GM12891 (cell line): ENCODE results near the gene KRTAP3-1.

ENCODE experiments used
- PAX5 ChIP-seq: IDR thresholded peaks from 2 replicates; pipeline ENCODE4 v1.6.1; 2011; ENCODE audit warnings: low read length, moderate library complexity, mild to moderate bottlenecking; ENCODE audit not compliant: insufficient read depth, severe bottlenecking
- POLR2A ChIP-seq: IDR thresholded peaks from 2 replicates; pipeline ENCODE4 v1.6.1; 2011; ENCODE audit warnings: low read depth, low read length, control low read depth
- POLR2AphosphoS5 ChIP-seq: IDR thresholded peaks from 2 replicates; pipeline ENCODE4 v1.6.1; 2011; ENCODE audit warnings: low read depth, low read length, control low read depth
- POU2F2 ChIP-seq: IDR thresholded peaks from 2 replicates; pipeline ENCODE4 v1.6.1; 2011; ENCODE audit warnings: low read depth, mild to moderate bottlenecking, control low read depth, low read length, moderate library complexity
- SPI1 ChIP-seq: IDR thresholded peaks from 2 replicates; pipeline ENCODE4 v1.6.1; 2011; ENCODE audit warnings: low read depth, low read length, control low read depth
- TAF1 ChIP-seq: IDR thresholded peaks from 2 replicates; pipeline ENCODE4 v1.6.1; 2011; ENCODE audit warnings: low read depth, low read length, control low read depth

- TF ChIP-seq POLR2A (no peak), POLR2AphosphoS5 (no peak), SPI1 (no peak), TAF1 (no peak), POU2F2 (no peak), PAX5 (no peak)
These were observed 33.4 kb downstream of the KRTAP3-1 start for GRCh38 chr17:40975516-40975915.
